WTC11 (cell line): ENCODE measurements around the gene GAB2. TPM values are rescaled to one million over a fixed set of nuclear protein-coding genes. Genes with fewer than 3 reads are reported as not detected.
A peak's percentile ranks its signal among the peaks of the same experiment; 100 is the strongest.

Experiments used
- ATAC-seq: fragments of 200-7000 bp; cut with Tn5 transposase; 2 replicates; pipeline ENCODE4 v1.10.0; 2021; ENCODE audit warnings: mild to moderate bottlenecking, moderate library complexity
- CTCF ChIA-PET: fragments of 300-600 bp; sonication (Branson Sonifier 250); formaldehyde crosslinking; loops from one replicate; lab custom pipeline; 2021; ENCODE audit warnings: antibody characterized with exemption; lab: Charles Lee
- POLR2A ChIA-PET: fragments of 350-600 bp; sonication (Branson Sonifier 250); formaldehyde crosslinking; loops from one replicate; lab custom pipeline; 2021; ENCODE audit warnings: antibody characterized with exemption; lab: Charles Lee
- DNase-seq: peaks from one replicate; pipeline ENCODE4 v3.0.0; 2021; ENCODE audit warnings: low spot score
- H3K27ac Mint-ChIP-seq: 2 replicates; pipeline ENCODE4 v1.8.0; 2021; ENCODE audit warnings: mixed read lengths
- H3K27me3 Mint-ChIP-seq: 2 replicates; pipeline ENCODE4 v1.8.0; 2021; ENCODE audit warnings: low read depth, mild to moderate bottlenecking, moderate library complexity, mixed read lengths
- H3K36me3 Mint-ChIP-seq: 2 replicates; pipeline ENCODE4 v1.8.0; 2021; ENCODE audit warnings: mixed read lengths
- H3K4me1 Mint-ChIP-seq: 2 replicates; pipeline ENCODE4 v1.8.0; 2022; ENCODE audit warnings: mixed read lengths
- H3K4me3 Mint-ChIP-seq: 2 replicates; pipeline ENCODE4 v1.8.0; 2021; ENCODE audit warnings: mild to moderate bottlenecking, moderate library complexity, mixed read lengths
- H3K9me3 Mint-ChIP-seq: 2 replicates; pipeline ENCODE4 v1.8.0; 2021; ENCODE audit warnings: mixed read lengths
- ATF1 ChIP-seq: sonication (generic); formaldehyde crosslinking; IDR thresholded peaks from 2 replicates; pipeline ENCODE4 v1.8.1; 2023; ENCODE audit warnings: mild to moderate bottlenecking, moderate library complexity, missing genetic modification reagents
- ATF2 ChIP-seq: sonication (generic); formaldehyde crosslinking; IDR thresholded peaks from 2 replicates; pipeline ENCODE4 v1.8.1; 2022; ENCODE audit warnings: low read depth, missing genetic modification reagents, borderline replicate concordance
- ATF3 ChIP-seq: sonication (generic); formaldehyde crosslinking; conservative IDR thresholded peaks from 2 replicates; pipeline ENCODE4 v1.8.1; 2022; ENCODE audit warnings: mild to moderate bottlenecking, missing genetic modification reagents
- CBFB ChIP-seq: sonication (generic); formaldehyde crosslinking; IDR thresholded peaks from 2 replicates; pipeline ENCODE4 v1.8.1; 2022; ENCODE audit warnings: mild to moderate bottlenecking, low read depth, missing genetic modification reagents
- ELF4 ChIP-seq: sonication (generic); formaldehyde crosslinking; IDR thresholded peaks from 2 replicates; pipeline ENCODE4 v1.8.1; 2022; ENCODE audit warnings: low read depth, mild to moderate bottlenecking, moderate library complexity, missing genetic modification reagents
- HMGA2 ChIP-seq: fragments of 250-450 bp; sonication (Bioruptor Pico); IDR thresholded peaks from 2 replicates; pipeline ENCODE4 v1.4.0; 2021; ENCODE audit warnings: mild to moderate bottlenecking, moderate library complexity
- MAX ChIP-seq: sonication (generic); formaldehyde crosslinking; IDR thresholded peaks from 2 replicates; pipeline ENCODE4 v1.8.0; 2022; ENCODE audit warnings: mild to moderate bottlenecking, missing genetic modification reagents
- MXD4 ChIP-seq: fragments of 250-450 bp; sonication (Bioruptor Pico); IDR thresholded peaks from 2 replicates; pipeline ENCODE4 v1.8.0; 2021; ENCODE audit warnings: mild to moderate bottlenecking, moderate library complexity, borderline replicate concordance
- MYBL2 ChIP-seq: sonication (generic); formaldehyde crosslinking; IDR thresholded peaks from 2 replicates; pipeline ENCODE4 v1.8.1; 2023; ENCODE audit warnings: mild to moderate bottlenecking, moderate library complexity, missing genetic modification reagents
- NR2C2 ChIP-seq: sonication (generic); formaldehyde crosslinking; IDR thresholded peaks from 2 replicates; pipeline ENCODE4 v1.8.0; 2022; ENCODE audit warnings: mild to moderate bottlenecking, missing genetic modification reagents
- SMAD4 ChIP-seq: sonication (generic); formaldehyde crosslinking; IDR thresholded peaks from 2 replicates; pipeline ENCODE4 v1.8.0; 2022; ENCODE audit warnings: mild to moderate bottlenecking, missing genetic modification reagents
- TP53 ChIP-seq: sonication (generic); formaldehyde crosslinking; IDR thresholded peaks from 2 replicates; pipeline ENCODE4 v1.8.1; 2023; ENCODE audit warnings: mild to moderate bottlenecking, missing genetic modification reagents
- ZBTB43 ChIP-seq: sonication (generic); formaldehyde crosslinking; IDR thresholded peaks from 2 replicates; pipeline ENCODE4 v1.8.1; 2023; ENCODE audit warnings: mild to moderate bottlenecking, missing genetic modification reagents
- ZNF138 ChIP-seq: sonication (generic); formaldehyde crosslinking; conservative IDR thresholded peaks from 2 replicates; pipeline ENCODE4 v1.8.1; 2022; ENCODE audit warnings: mild to moderate bottlenecking, moderate library complexity, missing genetic modification reagents
- ZNF263 ChIP-seq: sonication (generic); formaldehyde crosslinking; IDR thresholded peaks from 2 replicates; pipeline ENCODE4 v1.8.1; 2022; ENCODE audit warnings: low read depth, mild to moderate bottlenecking, moderate library complexity, missing genetic modification reagents
- ZNF396 ChIP-seq: fragments of 250-450 bp; sonication (Bioruptor Pico); IDR thresholded peaks from 2 replicates; pipeline ENCODE4 v1.8.0; 2021; ENCODE audit warnings: mild to moderate bottlenecking, moderate library complexity, borderline replicate concordance
- ZNF416 ChIP-seq: fragments of 250-450 bp; sonication (Bioruptor Pico); IDR thresholded peaks from 2 replicates; pipeline ENCODE4 v1.9.0; 2021; ENCODE audit warnings: mild to moderate bottlenecking, inconsistent platforms
- ZNF671 ChIP-seq: fragments of 250-450 bp; sonication (Bioruptor Pico); IDR thresholded peaks from 2 replicates; pipeline ENCODE4 v1.8.0; 2021; ENCODE audit warnings: mild to moderate bottlenecking
- ZSCAN18 ChIP-seq: fragments of 250-450 bp; sonication (Bioruptor Pico); IDR thresholded peaks from 2 replicates; pipeline ENCODE4 v2.1.2; 2022; ENCODE audit warnings: mild to moderate bottlenecking, moderate library complexity
- total RNA-seq: library from RNA; stranded (reverse); gene quantifications from 3 replicates; pipeline ENCODE4 v1.2.3, GENCODE V29; 2021
- TF ChIP-seq, protein P1 (sequence below): sonication (generic); formaldehyde crosslinking; IDR thresholded peaks from 2 replicates; pipeline ENCODE4 v1.8.0; 2022; ENCODE audit warnings: mild to moderate bottlenecking, missing genetic modification reagents
- TF ChIP-seq, protein P2 (sequence below): fragments of 200-600 bp; IDR thresholded peaks from 2 replicates; pipeline ENCODE4 v1.8.0; 2022; ENCODE audit warnings: antibody characterized with exemption

The GAB2 gene
- total RNA-seq, 1 experiment from 2014 or later = 10.6 TPM

DNA sequence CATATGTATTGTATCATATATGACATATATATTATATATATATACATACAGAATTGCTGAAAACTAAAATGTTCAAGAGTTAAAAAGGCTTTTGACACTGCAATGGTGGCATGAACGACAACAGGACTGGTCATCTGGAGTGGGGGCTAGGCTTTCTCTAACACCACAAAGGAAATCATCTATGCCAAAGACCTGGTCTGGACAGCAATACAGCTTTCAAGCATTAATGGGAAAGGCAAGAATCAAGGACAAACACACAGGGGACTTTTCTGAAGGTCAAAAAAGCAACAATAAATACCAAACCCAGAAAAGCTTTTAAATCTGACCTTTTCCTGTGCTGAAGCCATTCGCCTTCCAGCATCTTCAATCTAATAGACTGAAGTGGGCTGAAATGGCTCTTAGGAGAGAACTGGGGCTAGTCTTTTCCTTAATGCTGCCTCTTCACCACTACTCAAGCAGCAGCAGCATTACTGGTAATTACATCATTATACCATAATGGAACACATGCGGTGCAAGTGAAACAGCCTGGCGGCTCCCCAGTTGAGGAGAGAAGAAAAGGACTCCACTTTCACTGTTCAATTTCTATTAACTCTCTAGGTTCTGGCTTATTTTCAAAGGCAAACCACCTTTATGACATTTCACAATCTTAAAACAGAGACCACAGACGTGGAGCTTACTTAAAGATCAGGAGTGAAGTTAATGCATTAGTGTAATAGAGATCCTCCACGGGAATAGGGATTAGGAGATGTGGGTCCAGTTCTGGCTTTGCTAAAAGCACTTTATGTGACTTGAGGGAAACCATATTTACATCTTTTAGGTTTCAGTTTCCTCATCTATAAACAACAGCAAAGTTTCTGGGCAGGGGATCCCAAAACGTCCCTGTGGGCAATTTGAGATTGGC, 63.0 kb downstream of the GAB2 start:
- ChIA-PET POLR2A (interaction anchor here (0.6 to 0.8 kb wide), 2 partner anchors 56 to 59 kb away, joined by 3 to 6 read pairs; no protein-coding TSS in a partner anchor), CTCF (interaction anchor here (1.1 kb wide), 1 partner anchor 126 kb away, joined by 5 read pairs; no protein-coding TSS in a partner anchor)
- Mint-ChIP-seq H3K27me3 (peaks cover 5% of the 10 kb centered on the region; the same call in 1 of the 2 replicates), H3K27ac (no peak overlapping the region), H3K4me1 (peaks cover 21% of the 10 kb centered on the region), H3K4me3 (no peak overlapping the region), H3K36me3 (peaks cover 5% of the 10 kb centered on the region; the same call in 1 of the 2 replicates), H3K9me3 (peaks cover 11% of the 10 kb centered on the region)
- TF ChIP-seq ZNF138 (CRISPR knock-in tag) (no peak), ZSCAN18 (CRISPR knock-in tag) (no peak), SMAD4 (CRISPR knock-in tag) (no peak), ZNF416 (CRISPR knock-in tag) (no peak), TP53 (CRISPR knock-in tag) (no peak), ELF4 (CRISPR knock-in tag) (no peak), NR2C2 (CRISPR knock-in tag) (no peak), MXD4 (CRISPR knock-in tag) (no peak), ZBTB43 (CRISPR knock-in tag) (no peak), ZNF263 (CRISPR knock-in tag) (no peak)
- TF ChIP-seq, protein P1, sequence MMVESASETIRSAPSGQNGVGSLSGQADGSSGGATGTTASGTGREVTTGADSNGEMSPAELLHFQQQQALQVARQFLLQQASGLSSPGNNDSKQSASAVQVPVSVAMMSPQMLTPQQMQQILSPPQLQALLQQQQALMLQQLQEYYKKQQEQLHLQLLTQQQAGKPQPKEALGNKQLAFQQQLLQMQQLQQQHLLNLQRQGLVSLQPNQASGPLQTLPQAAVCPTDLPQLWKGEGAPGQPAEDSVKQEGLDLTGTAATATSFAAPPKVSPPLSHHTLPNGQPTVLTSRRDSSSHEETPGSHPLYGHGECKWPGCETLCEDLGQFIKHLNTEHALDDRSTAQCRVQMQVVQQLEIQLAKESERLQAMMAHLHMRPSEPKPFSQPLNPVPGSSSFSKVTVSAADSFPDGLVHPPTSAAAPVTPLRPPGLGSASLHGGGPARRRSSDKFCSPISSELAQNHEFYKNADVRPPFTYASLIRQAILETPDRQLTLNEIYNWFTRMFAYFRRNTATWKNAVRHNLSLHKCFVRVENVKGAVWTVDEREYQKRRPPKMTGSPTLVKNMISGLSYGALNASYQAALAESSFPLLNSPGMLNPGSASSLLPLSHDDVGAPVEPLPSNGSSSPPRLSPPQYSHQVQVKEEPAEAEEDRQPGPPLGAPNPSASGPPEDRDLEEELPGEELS (CRISPR knock-in tag) = no peak
- TF ChIP-seq, protein P2, sequence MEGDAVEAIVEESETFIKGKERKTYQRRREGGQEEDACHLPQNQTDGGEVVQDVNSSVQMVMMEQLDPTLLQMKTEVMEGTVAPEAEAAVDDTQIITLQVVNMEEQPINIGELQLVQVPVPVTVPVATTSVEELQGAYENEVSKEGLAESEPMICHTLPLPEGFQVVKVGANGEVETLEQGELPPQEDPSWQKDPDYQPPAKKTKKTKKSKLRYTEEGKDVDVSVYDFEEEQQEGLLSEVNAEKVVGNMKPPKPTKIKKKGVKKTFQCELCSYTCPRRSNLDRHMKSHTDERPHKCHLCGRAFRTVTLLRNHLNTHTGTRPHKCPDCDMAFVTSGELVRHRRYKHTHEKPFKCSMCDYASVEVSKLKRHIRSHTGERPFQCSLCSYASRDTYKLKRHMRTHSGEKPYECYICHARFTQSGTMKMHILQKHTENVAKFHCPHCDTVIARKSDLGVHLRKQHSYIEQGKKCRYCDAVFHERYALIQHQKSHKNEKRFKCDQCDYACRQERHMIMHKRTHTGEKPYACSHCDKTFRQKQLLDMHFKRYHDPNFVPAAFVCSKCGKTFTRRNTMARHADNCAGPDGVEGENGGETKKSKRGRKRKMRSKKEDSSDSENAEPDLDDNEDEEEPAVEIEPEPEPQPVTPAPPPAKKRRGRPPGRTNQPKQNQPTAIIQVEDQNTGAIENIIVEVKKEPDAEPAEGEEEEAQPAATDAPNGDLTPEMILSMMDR = no peak
- ATAC-seq (peak; percentile 16; the same call in 1 of the 2 replicates), DNase-seq (no peak)

- ChIA-PET CTCF (interaction anchor here (0.7 kb wide), 1 partner anchor 64 kb away, joined by 3 read pairs; no protein-coding TSS in a partner anchor), POLR2A (no interaction called here)
- H3K4me3 Mint-ChIP-seq = no peak overlapping the region
- ATAC-seq (no peak), DNase-seq (no peak)
- H3K27me3 Mint-ChIP-seq = peaks cover 1% of the 10 kb centered on the region; the same call in 1 of the 2 replicates
- H3K27ac Mint-ChIP-seq = no peak overlapping the region
- peaks cover 1% of the 10 kb centered on the region; the same call in 1 of the 2 replicates for H3K36me3 Mint-ChIP-seq
- peaks cover 15% of the 10 kb centered on the region for H3K4me1 Mint-ChIP-seq
- H3K9me3 Mint-ChIP-seq = peaks cover 7% of the 10 kb centered on the region
- TF ChIP-seq HMGA2 (no peak), MYBL2 (CRISPR knock-in tag) (no peak), ATF2 (CRISPR knock-in tag) (no peak), ZSCAN18 (CRISPR knock-in tag) (no peak), CBFB (CRISPR knock-in tag) (no peak), MAX (CRISPR knock-in tag) (no peak), ZNF396 (CRISPR knock-in tag) (no peak), ATF1 (CRISPR knock-in tag) (no peak), ZNF671 (no peak), ATF3 (CRISPR knock-in tag) (no peak)
These were observed 65.4 kb downstream of the GAB2 start for GRCh38 chr11:78351979-78352841.
